Diencephalon (tissue), 1 donor: Measurements from ENCODE around the gene ZNF831. TPM values are rescaled to one million over a fixed set of nuclear protein-coding genes. Genes with fewer than 3 reads are reported as not detected.

ENCODE experiments used
- total RNA-seq: library from RNA; depleted of rRNA; stranded (reverse); fragments of >200 nt; gene quantifications from one replicate; pipeline ENCODE4 v1.2.3, GENCODE V29; 2014

Gene ZNF831
- 0.23 TPM for total RNA-seq

DNA sequence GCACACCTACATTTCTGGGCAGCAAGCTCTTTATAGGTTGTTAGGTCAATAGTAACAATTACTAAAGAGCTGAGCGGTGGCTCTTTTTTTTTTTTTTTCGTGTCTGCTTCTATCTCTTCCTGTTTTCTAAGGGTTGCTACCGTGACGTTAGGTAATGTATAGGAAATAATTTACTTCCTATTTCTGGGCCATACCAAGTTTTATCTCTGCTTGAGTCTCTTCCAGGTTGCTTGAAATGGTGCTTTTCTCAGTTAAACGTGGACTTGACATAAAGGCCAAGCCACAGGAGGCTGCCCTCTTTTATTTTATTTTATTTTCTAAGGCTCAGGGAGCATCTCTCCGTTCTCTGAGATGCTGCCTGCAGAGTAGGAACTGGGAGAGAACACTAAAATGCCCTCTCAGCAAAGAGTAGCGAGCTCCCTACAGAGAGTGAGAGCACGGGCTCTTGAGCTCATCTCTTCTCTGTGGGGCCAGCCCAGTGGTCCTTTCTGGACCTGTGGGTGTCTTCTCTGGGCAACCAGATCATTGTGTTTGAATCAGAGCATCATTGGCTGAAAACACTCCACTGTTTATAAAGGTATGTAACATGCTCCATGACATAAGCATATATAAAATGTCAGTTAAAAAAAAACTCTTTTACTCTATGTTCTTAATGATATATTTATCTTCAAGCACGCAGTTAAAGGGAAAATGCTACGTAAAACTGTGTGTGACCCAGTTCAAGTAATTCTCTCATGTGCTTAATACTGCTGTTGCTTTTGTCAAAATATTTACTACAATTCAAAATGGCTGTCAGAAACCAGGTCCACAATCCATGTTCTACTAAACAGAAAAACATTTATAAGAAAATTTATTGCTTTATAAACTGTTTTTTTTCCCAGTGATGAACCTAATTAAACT is at the start of gene ZNF831:
Gene ZNF831 (plus strand): TSS at position 191 of the 900 bp plus-strand sequence. CDS start 27,199 bp downstream, outside the sequence.

DNA sequence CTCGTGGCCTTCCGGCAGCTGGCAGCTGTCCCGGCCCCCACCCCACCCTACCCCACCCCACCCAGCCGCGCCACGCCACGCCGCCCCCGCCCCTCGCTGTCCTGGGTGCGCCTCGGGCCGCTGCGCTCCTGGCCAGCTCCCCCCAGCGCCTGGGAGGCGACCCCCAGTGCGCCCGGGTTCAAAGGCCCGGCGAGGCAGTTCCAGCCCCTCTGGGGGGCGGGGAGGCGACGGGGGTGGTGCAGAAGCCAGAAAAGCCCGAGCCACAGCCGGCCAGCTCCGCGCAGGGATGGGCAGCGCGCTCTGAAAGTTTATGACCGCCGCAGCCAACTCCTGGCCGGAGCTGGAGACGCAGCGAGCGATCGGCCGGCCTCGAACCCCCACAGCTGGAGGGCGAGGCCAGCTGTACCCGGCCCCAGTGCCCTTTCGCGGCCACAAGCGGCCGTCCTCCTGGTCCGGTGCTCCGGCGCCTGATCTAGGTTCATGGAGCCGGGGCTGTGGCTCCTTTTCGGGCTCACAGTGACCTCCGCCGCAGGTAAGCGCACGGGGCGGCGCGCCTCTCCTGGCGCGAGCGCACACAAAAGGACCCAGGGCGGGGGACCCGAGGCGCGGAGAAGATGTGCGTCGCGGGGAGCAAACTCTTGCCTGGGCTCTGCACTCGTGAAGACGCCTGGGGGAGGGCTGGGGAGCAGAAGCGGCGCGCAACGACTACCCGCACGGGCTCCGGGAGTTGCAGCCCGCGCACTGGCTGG is 136.9 kb downstream of the ZNF831 start, which contains the start of gene EDN3:
Gene EDN3 (plus strand): TSS at position 279 of the 749 bp plus-strand sequence. CDS start 202 bp downstream, at position 481.

Other genes with a start within 250 kb of the ZNF831 start
- 50.7 TPM for gene NELFCD, start 182.6 kb upstream of the ZNF831 start, total RNA-seq
- gene CTSZ, start 156.6 kb upstream of the ZNF831 start, total RNA-seq, result 18.7 TPM
- 0.92 TPM for gene TUBB1, start 144.4 kb upstream of the ZNF831 start, total RNA-seq
- 48.2 TPM for gene ATP5F1E, start 131.5 kb upstream of the ZNF831 start, total RNA-seq
- 78.4 TPM for gene PRELID3B, start 121.0 kb upstream of the ZNF831 start, total RNA-seq
- 2.3 TPM for gene EDN3, start 136.8 kb downstream of the ZNF831 start, total RNA-seq